Measurements from ENCODE around the gene SMYD3.

DNA sequence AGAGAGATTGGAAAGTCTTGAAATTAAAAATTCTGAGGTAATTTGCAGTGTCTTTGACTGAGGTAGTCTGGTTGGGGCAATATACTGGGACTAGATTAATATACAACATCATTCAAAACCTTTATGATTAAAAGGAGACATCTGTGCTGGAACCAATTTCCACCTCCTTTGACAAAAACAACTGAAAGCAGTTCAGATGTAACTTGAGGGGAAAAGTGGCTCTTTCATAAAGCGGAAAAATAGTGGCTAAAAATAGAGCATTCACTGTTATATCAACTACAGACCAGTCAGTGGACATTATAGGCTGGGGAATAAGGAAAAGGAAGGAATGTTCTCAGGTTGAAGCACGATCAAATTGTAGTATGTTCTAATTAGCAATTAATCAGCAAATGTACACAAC is 635.9 kb downstream of the SMYD3 start:
- no peak for TF ChIP-seq FOXA1 (IDR thresholded peaks at IDR 0.05)
- TF ChIP-seq, protein P1, sequence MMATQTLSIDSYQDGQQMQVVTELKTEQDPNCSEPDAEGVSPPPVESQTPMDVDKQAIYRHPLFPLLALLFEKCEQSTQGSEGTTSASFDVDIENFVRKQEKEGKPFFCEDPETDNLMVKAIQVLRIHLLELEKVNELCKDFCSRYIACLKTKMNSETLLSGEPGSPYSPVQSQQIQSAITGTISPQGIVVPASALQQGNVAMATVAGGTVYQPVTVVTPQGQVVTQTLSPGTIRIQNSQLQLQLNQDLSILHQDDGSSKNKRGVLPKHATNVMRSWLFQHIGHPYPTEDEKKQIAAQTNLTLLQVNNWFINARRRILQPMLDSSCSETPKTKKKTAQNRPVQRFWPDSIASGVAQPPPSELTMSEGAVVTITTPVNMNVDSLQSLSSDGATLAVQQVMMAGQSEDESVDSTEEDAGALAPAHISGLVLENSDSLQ (IDR thresholded peaks at IDR 0.05), result no peak
- no peak for TF ChIP-seq ELF4 (IDR thresholded peaks at IDR 0.05)
- TF ChIP-seq BHLHE40 (IDR thresholded peaks at IDR 0.05; ENCODE audit: borderline replicate concordance), result no peak
- no peak for TF ChIP-seq SP1 (IDR thresholded peaks at IDR 0.05)
- TF ChIP-seq LEF1 (IDR thresholded peaks at IDR 0.05; ENCODE audit: borderline replicate concordance), result no peak
- no peak for TF ChIP-seq FOXM1 (IDR thresholded peaks at IDR 0.05; ENCODE audit: borderline replicate concordance)
- no peak for TF ChIP-seq CTBP1 (IDR thresholded peaks at IDR 0.05; ENCODE audit: borderline replicate concordance)
- no peak for TF ChIP-seq TARDBP (IDR thresholded peaks at IDR 0.05)
- no peak for TF ChIP-seq SUZ12 (IDR thresholded peaks at IDR 0.05)

All from HEK293T (cell line).